C4-2B (cell line): ENCODE results near the gene PRDM1.

Experiments
- CTCF ChIP-seq: fragments of 450-650 bp; conservative IDR thresholded peaks from 2 replicates; pipeline ENCODE4 v1.5.1; 2017; ENCODE audit warnings: mild to moderate bottlenecking
- ZFX ChIP-seq: fragments of 450-650 bp; IDR thresholded peaks from 2 replicates; pipeline ENCODE4 v1.6.1; 2017

- TF ChIP-seq CTCF (no peak), ZFX (no peak)
Observed at GRCh38 chr6:106145144-106145543, 59.0 kb downstream of the PRDM1 start.
